ENCODE results near the gene DPP3. TPM values are rescaled to one million over a fixed set of nuclear protein-coding genes. Genes with fewer than 3 reads are reported as not detected.
"Not testable (repeated sequence)": the region's sequence is repeated elsewhere in the genome, so short reads cannot be mapped to it uniquely, and the experiment has no call there.

The DPP3 gene
- total and polyA plus RNA-seq, 2 donors (not counting 1 experiment from before 2014, with no cell fraction given): 21.5 to 40.6 TPM

DNA sequence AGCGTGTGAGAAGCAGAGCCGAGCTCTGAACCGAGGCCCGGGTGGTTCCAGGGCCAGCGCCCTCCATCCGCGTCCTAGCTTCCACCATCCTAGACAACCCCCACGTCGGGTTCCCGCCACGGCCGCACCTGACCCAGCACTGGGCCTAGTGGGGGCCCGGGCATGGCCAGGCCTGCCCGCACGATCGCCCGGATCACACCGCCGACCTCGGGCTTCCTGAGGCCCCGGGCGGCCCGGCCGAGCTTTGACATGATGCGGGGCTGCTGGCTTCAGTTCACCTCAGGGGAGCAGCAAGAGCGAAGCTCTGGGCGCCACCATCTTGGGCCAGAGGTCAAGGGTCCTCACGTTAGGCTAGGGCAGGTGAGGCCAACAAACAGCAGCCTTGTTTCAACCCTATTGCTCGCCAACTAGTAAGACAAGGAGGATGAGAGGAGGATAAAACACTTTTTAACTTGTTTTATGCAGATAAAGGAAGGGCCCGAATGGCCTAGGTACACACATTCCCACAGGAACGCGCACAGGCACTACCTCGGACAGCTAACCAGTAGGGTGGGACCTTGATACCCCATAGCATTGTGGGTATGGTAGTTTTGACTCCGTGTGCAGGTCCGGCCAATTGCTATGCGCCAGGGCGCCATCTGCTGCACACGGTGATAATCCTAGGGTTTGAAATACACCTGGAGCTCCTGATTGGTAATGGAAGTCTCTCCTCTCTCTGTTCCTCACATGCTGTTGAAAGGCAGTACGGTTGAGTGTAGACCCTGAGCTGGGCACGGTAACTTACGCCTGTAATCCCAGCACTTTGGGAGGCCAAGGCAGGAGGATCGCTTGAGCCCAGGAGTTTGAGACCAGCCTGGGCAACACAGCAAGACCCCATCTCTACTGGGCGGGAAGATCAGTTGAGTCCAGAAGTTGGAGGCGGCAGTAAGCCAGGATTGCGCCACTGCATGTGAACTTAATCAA lies 41.4 kb upstream of the DPP3 start, which contains the start of gene MRPL11:
TSS of gene MRPL11 (minus strand) at position 345 of the 963 bp plus-strand sequence. CDS start at position 251, 94 bp downstream.
- CTCF ChIA-PET: interaction anchor here (0.6 to 2.8 kb wide), 27 partner anchors 8 to 1780 kb away, joined by 3 to 32 read pairs (median 5); partner anchors contain the start of genes DPP3, NPAS4, PELI3 and RBM4
- Mint-ChIP-seq H3K4me1 (peaks cover 14% of the 10 kb centered on the region), H3K9me3 (ENCODE audit: insufficient read depth) (peaks cover 6% of the 10 kb centered on the region), H3K27ac (peak within 1 kb of the TSS; percentile 98), H3K27me3 (no peaks in the 10 kb centered on the region), H3K4me3 (peak within 1 kb of the TSS; percentile 93)
- H3K4me2 ChIP-seq (replicated peaks; ENCODE audit: low read depth, low read length, poor library complexity, severe bottlenecking): peak within 1 kb of the TSS; percentile 79
- 4% methylated on average over 38 of the region's 45 CpGs for WGBS (ENCODE audit: insufficient coverage)
- H3K9ac ChIP-seq (ENCODE audit: low read length): peak within 1 kb of the TSS; percentile 75
- H3K27ac ChIP-seq (ENCODE audit: low read length in 2 of 2): peak within 1 kb of the TSS; percentile 76 to 79
- peaks cover 6 to 10% of the 10 kb centered on the region in 2 donors for H3K4me1 ChIP-seq (ENCODE audit: control insufficient read depth in 2 of 2, insufficient read depth in 2 of 2, low read length in 2 of 2)
- TF ChIP-seq, protein P1, sequence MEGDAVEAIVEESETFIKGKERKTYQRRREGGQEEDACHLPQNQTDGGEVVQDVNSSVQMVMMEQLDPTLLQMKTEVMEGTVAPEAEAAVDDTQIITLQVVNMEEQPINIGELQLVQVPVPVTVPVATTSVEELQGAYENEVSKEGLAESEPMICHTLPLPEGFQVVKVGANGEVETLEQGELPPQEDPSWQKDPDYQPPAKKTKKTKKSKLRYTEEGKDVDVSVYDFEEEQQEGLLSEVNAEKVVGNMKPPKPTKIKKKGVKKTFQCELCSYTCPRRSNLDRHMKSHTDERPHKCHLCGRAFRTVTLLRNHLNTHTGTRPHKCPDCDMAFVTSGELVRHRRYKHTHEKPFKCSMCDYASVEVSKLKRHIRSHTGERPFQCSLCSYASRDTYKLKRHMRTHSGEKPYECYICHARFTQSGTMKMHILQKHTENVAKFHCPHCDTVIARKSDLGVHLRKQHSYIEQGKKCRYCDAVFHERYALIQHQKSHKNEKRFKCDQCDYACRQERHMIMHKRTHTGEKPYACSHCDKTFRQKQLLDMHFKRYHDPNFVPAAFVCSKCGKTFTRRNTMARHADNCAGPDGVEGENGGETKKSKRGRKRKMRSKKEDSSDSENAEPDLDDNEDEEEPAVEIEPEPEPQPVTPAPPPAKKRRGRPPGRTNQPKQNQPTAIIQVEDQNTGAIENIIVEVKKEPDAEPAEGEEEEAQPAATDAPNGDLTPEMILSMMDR (IDR thresholded peaks at IDR 0.05): peak; percentile 77
- TF ChIP-seq EZH2 (IDR thresholded peaks at IDR 0.05; ENCODE audit: borderline replicate concordance, insufficient read depth, low read depth, low read length, poor library complexity, severe bottlenecking): no peak
- peaks cover 14% of the 10 kb centered on the region for H3K79me2 ChIP-seq (ENCODE audit: control insufficient read depth, insufficient read depth, low read length)
- POLR2A ChIA-PET: interaction anchor here (0.6 to 1.7 kb wide), 10 partner anchors 10 to 1659 kb away, joined by 3 to 15 read pairs (median 5); partner anchors contain the start of genes DPP3, MUS81, PELI3 and RBM4B
- DNase-seq (peak; percentile 95), ATAC-seq (ENCODE audit: low read depth) (peak; percentile 98)
- H3K27me3 ChIP-seq (replicated peaks in 1 of 4; ENCODE audit: control extremely low read depth in 1 of 4, control insufficient read depth in 3 of 4, insufficient read depth in 4 of 4, low read length in 3 of 4): no peaks in the 10 kb centered on the region
- intact Hi-C loops (cut with micrococcal nuclease): loop anchor here (1.0 to 2.0 kb wide), 7 partner anchors 18 to 240 kb away; partner anchors contain the start of genes BBS1, DPP3, NPAS4 and PELI3
- H2AFZ ChIP-seq (ENCODE audit: insufficient read depth, low read depth, low read length, poor library complexity, severe bottlenecking): peak within 1 kb of the TSS; percentile 91
- H4K20me1 ChIP-seq (ENCODE audit: control insufficient read depth, insufficient read depth, low read length, poor library complexity, severe bottlenecking): no peaks in the 10 kb centered on the region
- H3K4me3 ChIP-seq (ENCODE audit: control extremely low read depth in 1 of 5, extremely low read depth in 1 of 5, insufficient read depth in 1 of 5, low read depth in 2 of 5, low read length in 4 of 5): peak within 1 kb of the TSS; percentile 71 to 98 (median 78)
- H3K36me3 ChIP-seq (replicated peaks in 1 of 2; ENCODE audit: control extremely low read depth in 1 of 2, control insufficient read depth in 1 of 2, extremely low read depth in 1 of 2, insufficient read depth in 2 of 2, low read length in 1 of 2): peaks cover 0 to 25% of the 10 kb centered on the region in 2 experiments
- H3K9me3 ChIP-seq (ENCODE audit: control extremely low read depth in 1 of 3, control insufficient read depth in 2 of 3, insufficient read depth in 1 of 3, low read length in 2 of 3): peaks cover 0 to 9% (median 5%) of the 10 kb centered on the region in 3 donors

DNA sequence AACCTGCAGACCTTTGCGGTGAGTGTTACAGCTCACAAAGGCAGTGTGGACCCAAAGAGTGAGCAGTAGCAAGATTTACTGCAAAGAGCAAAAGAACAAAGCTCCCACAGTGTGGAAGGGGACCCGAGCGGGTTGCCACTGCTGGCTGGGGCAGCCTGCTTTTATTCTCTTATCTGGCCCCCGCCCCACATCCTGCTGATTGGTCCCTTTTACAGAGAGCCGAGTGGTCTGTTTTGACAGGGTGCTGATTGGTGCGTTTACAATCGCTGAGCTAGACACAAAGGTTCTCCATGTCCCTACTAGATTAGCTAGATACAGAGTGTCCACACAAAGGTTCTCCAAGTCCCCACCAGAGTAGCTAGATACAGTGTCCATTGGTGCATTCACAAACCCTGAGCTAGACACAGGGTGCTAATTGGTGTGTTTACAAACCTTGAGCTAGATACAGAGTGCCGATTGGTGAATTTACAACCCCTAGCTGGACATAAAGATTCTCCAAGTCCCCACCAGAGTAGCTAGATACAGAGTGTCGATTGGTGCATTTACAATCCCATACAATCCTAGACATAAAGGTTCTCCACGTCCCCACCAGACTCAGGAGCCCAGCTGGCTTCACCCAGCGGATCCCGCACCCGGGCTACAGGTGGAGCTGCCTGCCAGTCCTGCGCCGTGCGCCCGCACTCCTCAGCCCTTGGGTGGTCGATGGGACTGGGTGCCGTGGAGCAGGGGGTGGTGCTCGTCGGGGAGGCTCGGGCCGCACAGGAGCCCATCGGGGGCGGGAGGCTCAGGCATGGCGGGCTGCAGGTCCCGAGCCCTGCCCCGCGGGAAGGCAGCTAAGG lies 39.9 kb upstream of the DPP3 start:
- DNase-seq; H3K27me3 Mint-ChIP-seq; H3K9ac ChIP-seq (ENCODE audit: low read length); H2AFZ ChIP-seq (ENCODE audit: insufficient read depth, low read depth, low read length, poor library complexity, severe bottlenecking); H3K4me2 ChIP-seq (replicated peaks; ENCODE audit: low read depth, low read length, poor library complexity, severe bottlenecking); H4K20me1 ChIP-seq (ENCODE audit: control insufficient read depth, insufficient read depth, low read length, poor library complexity, severe bottlenecking); H3K9me3 Mint-ChIP-seq (ENCODE audit: insufficient read depth); H3K4me3 ChIP-seq (ENCODE audit: control extremely low read depth in 1 of 5, extremely low read depth in 1 of 5, insufficient read depth in 1 of 5, low read depth in 2 of 5, low read length in 4 of 5); ATAC-seq (ENCODE audit: low read depth); POLR2A ChIA-PET; H3K27ac ChIP-seq (ENCODE audit: low read length in 2 of 2); H3K27me3 ChIP-seq (replicated peaks in 1 of 4; ENCODE audit: control extremely low read depth in 1 of 4, control insufficient read depth in 3 of 4, insufficient read depth in 4 of 4, low read length in 3 of 4); intact Hi-C loops (cut with micrococcal nuclease); H3K9me3 ChIP-seq (ENCODE audit: control extremely low read depth in 1 of 3, control insufficient read depth in 2 of 3, insufficient read depth in 1 of 3, low read length in 2 of 3); H3K27ac Mint-ChIP-seq: not testable (repeated sequence)
- peaks cover 0 to 20% of the 10 kb centered on the region in 2 experiments for H3K36me3 ChIP-seq (replicated peaks in 1 of 2; ENCODE audit: control extremely low read depth in 1 of 2, control insufficient read depth in 1 of 2, extremely low read depth in 1 of 2, insufficient read depth in 2 of 2, low read length in 1 of 2)
- Mint-ChIP-seq H3K4me3 (peak overlapping the region; percentile 21), H3K4me1 (peaks cover 14% of the 10 kb centered on the region)
- 89% methylated on average over 24 of the region's 29 CpGs for WGBS (ENCODE audit: insufficient coverage)
- H3K4me1 ChIP-seq (ENCODE audit: control insufficient read depth in 2 of 2, insufficient read depth in 2 of 2, low read length in 2 of 2): peaks cover 6 to 10% of the 10 kb centered on the region in 2 donors
- CTCF ChIA-PET: interaction anchor here (0.9 to 2.8 kb wide), 5 partner anchors 9 to 238 kb away, joined by 3 to 32 read pairs (median 12); partner anchors contain the start of gene RBM4B
- H3K79me2 ChIP-seq (ENCODE audit: control insufficient read depth, insufficient read depth, low read length): peaks cover 14% of the 10 kb centered on the region

DNA sequence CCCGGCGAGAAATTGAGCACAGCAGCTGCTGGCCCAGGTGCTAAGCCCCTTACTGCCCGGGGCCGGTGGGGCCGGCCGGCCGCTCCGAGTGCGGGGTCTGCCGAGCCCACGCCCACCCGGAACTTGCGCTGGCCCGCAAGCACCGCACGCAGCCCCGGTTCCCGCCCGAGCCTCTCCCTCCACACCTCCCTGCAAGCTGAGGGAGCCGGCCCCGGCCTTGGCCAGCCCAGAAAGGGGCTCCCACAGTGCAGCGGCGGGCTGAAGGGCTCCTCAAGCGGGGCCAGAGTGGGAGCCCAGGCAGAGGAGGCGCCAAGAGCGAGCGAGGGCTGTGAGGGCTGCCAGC lies 39.3 kb upstream of the DPP3 start:
- H3K27ac Mint-ChIP-seq; H2AFZ ChIP-seq (ENCODE audit: insufficient read depth, low read depth, low read length, poor library complexity, severe bottlenecking); H3K27me3 Mint-ChIP-seq; intact Hi-C loops (cut with micrococcal nuclease); H3K9me3 ChIP-seq (ENCODE audit: control extremely low read depth in 1 of 3, control insufficient read depth in 2 of 3, insufficient read depth in 1 of 3, low read length in 2 of 3); H3K4me3 Mint-ChIP-seq; H3K4me3 ChIP-seq (ENCODE audit: control extremely low read depth in 1 of 5, extremely low read depth in 1 of 5, insufficient read depth in 1 of 5, low read depth in 2 of 5, low read length in 4 of 5); H3K9ac ChIP-seq (ENCODE audit: low read length); H3K4me2 ChIP-seq (replicated peaks; ENCODE audit: low read depth, low read length, poor library complexity, severe bottlenecking); H3K9me3 Mint-ChIP-seq (ENCODE audit: insufficient read depth); H3K27me3 ChIP-seq (replicated peaks in 1 of 4; ENCODE audit: control extremely low read depth in 1 of 4, control insufficient read depth in 3 of 4, insufficient read depth in 4 of 4, low read length in 3 of 4); H4K20me1 ChIP-seq (ENCODE audit: control insufficient read depth, insufficient read depth, low read length, poor library complexity, severe bottlenecking); DNase-seq; H3K27ac ChIP-seq (ENCODE audit: low read length in 2 of 2); ATAC-seq (ENCODE audit: low read depth): not testable (repeated sequence)
- peaks cover 14% of the 10 kb centered on the region for H3K4me1 Mint-ChIP-seq
- CTCF ChIA-PET: interaction anchor here (0.9 to 1.3 kb wide), 3 partner anchors 9 to 32 kb away, joined by 3 to 4 read pairs (median 3); no protein-coding TSS in a partner anchor
- Histone ChIP-seq H3K4me1 (ENCODE audit: control insufficient read depth in 2 of 2, insufficient read depth in 2 of 2, low read length in 2 of 2) (peaks cover 6 to 10% of the 10 kb centered on the region in 2 donors), H3K36me3 (replicated peaks in 1 of 2; ENCODE audit: control extremely low read depth in 1 of 2, control insufficient read depth in 1 of 2, extremely low read depth in 1 of 2, insufficient read depth in 2 of 2, low read length in 1 of 2) (peaks cover 0 to 14% of the 10 kb centered on the region in 2 experiments), H3K79me2 (ENCODE audit: control insufficient read depth, insufficient read depth, low read length) (peaks cover 14% of the 10 kb centered on the region)
- POLR2A ChIA-PET: interaction anchor here (0.6 kb wide), 1 partner anchor 124 kb away, joined by 4 read pairs; the partner anchor contains the start of gene CD248
- WGBS (ENCODE audit: insufficient coverage): 91% methylated on average over 22 of the region's 27 CpGs

Measured in B cell (primary cell).